ENCODE data around the gene B3GNT4. TPM values are rescaled to one million over a fixed set of nuclear protein-coding genes. Genes with fewer than 3 reads are reported as not detected.

B3GNT4 gene
- total and polyA plus RNA-seq, 2 donors (not counting 3 experiments of a cell fraction or from before 2014, with no cell fraction given): 0.11 to 0.31 TPM

DNA sequence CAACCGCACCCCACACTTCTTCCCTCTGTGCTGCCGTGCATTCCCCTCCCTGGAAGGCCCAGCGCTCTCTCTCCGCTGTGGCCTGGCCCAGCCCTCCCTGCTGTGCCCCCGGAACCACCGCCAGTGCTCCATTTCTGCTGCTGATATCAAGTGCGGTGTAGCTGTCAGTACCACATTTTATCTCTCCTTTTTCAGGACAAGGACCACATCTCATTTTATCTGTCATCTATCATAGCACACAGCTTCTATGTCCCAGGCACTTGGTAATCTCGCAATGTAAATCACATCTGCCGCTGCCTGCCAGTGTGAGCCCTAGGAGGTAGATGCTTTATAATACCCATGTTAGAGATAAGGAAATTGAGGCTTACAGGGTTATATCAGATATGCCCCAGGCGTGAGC, 47.8 kb upstream of the B3GNT4 start:
- no peaks in the 10 kb centered on the region for H3K9me1 ChIP-seq (replicated peaks; ENCODE audit: control insufficient read depth, extremely low read depth, insufficient read depth, low read length)
- ChIA-PET POLR2A (no interaction called here), CTCF (interaction anchor here (1.3 kb wide), 1 partner anchor 35 kb away, joined by 4 read pairs; no protein-coding TSS in a partner anchor)
- H3K36me3 ChIP-seq (ENCODE audit: control insufficient read depth in 2 of 2, extremely low read depth in 1 of 2, insufficient read depth in 2 of 2, low read length in 2 of 2): no peaks in the 10 kb centered on the region
- H3K79me2 ChIP-seq (ENCODE audit: control insufficient read depth, insufficient read depth, low read length): no peaks in the 10 kb centered on the region
- dilution Hi-C loops (cut with MboI; ENCODE audit: extremely low pct_ligation_motif_present, low sequenced_read_pairs) (no loop called here), intact Hi-C loops (cut with micrococcal nuclease) (no loop called here)
- H2AFZ ChIP-seq (ENCODE audit: low read depth, low read length): no peak overlapping the region
- TF ChIP-seq, protein P1, sequence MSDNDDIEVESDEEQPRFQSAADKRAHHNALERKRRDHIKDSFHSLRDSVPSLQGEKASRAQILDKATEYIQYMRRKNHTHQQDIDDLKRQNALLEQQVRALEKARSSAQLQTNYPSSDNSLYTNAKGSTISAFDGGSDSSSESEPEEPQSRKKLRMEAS (IDR thresholded peaks at IDR 0.05; ENCODE audit: insufficient read depth, insufficient read length): no peak
- no peak for TF ChIP-seq POLR2A (IDR thresholded peaks at IDR 0.05; ENCODE audit: low read depth, low read length)
- TF ChIP-seq EZH2 (IDR thresholded peaks at IDR 0.05; ENCODE audit: borderline replicate concordance, low read depth, low read length, severe bottlenecking): no peak
- TF ChIP-seq GATA2 (IDR thresholded peaks at IDR 0.05; ENCODE audit: insufficient read depth, insufficient read length, low read depth, low read length): no peak
- TF ChIP-seq, protein P2, sequence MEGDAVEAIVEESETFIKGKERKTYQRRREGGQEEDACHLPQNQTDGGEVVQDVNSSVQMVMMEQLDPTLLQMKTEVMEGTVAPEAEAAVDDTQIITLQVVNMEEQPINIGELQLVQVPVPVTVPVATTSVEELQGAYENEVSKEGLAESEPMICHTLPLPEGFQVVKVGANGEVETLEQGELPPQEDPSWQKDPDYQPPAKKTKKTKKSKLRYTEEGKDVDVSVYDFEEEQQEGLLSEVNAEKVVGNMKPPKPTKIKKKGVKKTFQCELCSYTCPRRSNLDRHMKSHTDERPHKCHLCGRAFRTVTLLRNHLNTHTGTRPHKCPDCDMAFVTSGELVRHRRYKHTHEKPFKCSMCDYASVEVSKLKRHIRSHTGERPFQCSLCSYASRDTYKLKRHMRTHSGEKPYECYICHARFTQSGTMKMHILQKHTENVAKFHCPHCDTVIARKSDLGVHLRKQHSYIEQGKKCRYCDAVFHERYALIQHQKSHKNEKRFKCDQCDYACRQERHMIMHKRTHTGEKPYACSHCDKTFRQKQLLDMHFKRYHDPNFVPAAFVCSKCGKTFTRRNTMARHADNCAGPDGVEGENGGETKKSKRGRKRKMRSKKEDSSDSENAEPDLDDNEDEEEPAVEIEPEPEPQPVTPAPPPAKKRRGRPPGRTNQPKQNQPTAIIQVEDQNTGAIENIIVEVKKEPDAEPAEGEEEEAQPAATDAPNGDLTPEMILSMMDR (IDR thresholded peaks at IDR 0.05; ENCODE audit: extremely low read depth in 1 of 2, insufficient read depth in 1 of 2, low read depth in 1 of 2, low read length in 2 of 2): no peak
- no peak for TF ChIP-seq JUN (IDR thresholded peaks at IDR 0.05; ENCODE audit: borderline replicate concordance, insufficient read depth, insufficient read length, low read depth)
- no peak for TF ChIP-seq POLR2AphosphoS5 (IDR thresholded peaks at IDR 0.05; ENCODE audit: insufficient read depth, low read depth, low read length)
- no peak for TF ChIP-seq FOS (IDR thresholded peaks at IDR 0.05; ENCODE audit: borderline replicate concordance, insufficient read depth, low read length)
- no peak for TF ChIP-seq MYC (IDR thresholded peaks at IDR 0.05; ENCODE audit: low read depth, low read length)
- H3K4me3 ChIP-seq (replicated peaks in 1 of 3; ENCODE audit: insufficient read depth in 1 of 3, low read depth in 1 of 3, low read length in 3 of 3): no peak overlapping the region
- no peak overlapping the region for H3K9ac ChIP-seq (replicated peaks; ENCODE audit: extremely low read depth, insufficient read depth, low read length)
- no TSS peak for BruUV-seq (replicated peaks)
- FAIRE-seq (no peak), DNase-seq (ENCODE audit: low read depth, low spot score) (no peak)
- H3K27me3 ChIP-seq (ENCODE audit: control insufficient read depth in 2 of 2, insufficient read depth in 2 of 2, low read length in 2 of 2): no peaks in the 10 kb centered on the region
- no peak overlapping the region for H3K27ac ChIP-seq (ENCODE audit: insufficient read depth, low read depth, low read length)
- H4K20me1 ChIP-seq (replicated peaks; ENCODE audit: control insufficient read depth, extremely low read depth, insufficient read depth, low read length): no peaks in the 10 kb centered on the region
- no peaks in the 10 kb centered on the region for H3K4me1 ChIP-seq (ENCODE audit: control insufficient read depth, extremely low read depth, insufficient read depth, low read length)
- H3K4me2 ChIP-seq (ENCODE audit: insufficient read depth, low read length): no peak overlapping the region
- no peaks in the 10 kb centered on the region for H3K9me3 ChIP-seq (replicated peaks; ENCODE audit: control insufficient read depth, insufficient read depth, low read length)
